ENCODE measurements around the gene TRIM41. TPM values are rescaled to one million over a fixed set of nuclear protein-coding genes. Genes with fewer than 3 reads are reported as not detected.
A peak's percentile ranks its signal among the peaks of the same experiment; 100 is the strongest.

Gene TRIM41
- polyA plus RNA-seq, 1 donor (not counting 4 experiments of a cell fraction or from before 2014, with no cell fraction given), result 13.4 TPM

- peak overlapping the region; percentile 71 to 87 (median 85) for H3K4me3 ChIP-seq (ENCODE audit: control insufficient read depth in 2 of 3, extremely low read depth in 1 of 3, insufficient read depth in 2 of 3, low read depth in 1 of 3, low read length in 3 of 3)
- TF ChIP-seq CTCF (optimal IDR thresholded peaks at IDR 0.05 in 1 of 3, IDR thresholded peaks at IDR 0.05 in 1 of 3, conservative IDR thresholded peaks at IDR 0.05 in 1 of 3; ENCODE audit: extremely low read depth in 1 of 3, insufficient read depth in 2 of 3, low read length in 3 of 3) (no peak), EZH2 (IDR thresholded peaks at IDR 0.05; ENCODE audit: low read length) (no peak)
- H4K20me1 ChIP-seq (ENCODE audit: control insufficient read depth, extremely low read depth, insufficient read depth, low read length), result no peaks in the 10 kb centered on the region
- no peaks in the 10 kb centered on the region for H3K27me3 ChIP-seq (ENCODE audit: control insufficient read depth, extremely low read depth, insufficient read depth, low read length)
- peaks cover 19% of the 10 kb centered on the region for H3K4me1 ChIP-seq (ENCODE audit: control insufficient read depth, extremely low read depth, insufficient read depth, low read length)
- H3K79me2 ChIP-seq (ENCODE audit: control insufficient read depth, insufficient read depth, low read length), result peaks cover 4% of the 10 kb centered on the region
- no peak for DNase-seq (ENCODE audit: low read depth, low spot score)
- FAIRE-seq, result no peak
- H3K27ac ChIP-seq (ENCODE audit: control insufficient read depth, insufficient read depth, low read length), result peak overlapping the region; percentile 31
- H3K9me3 ChIP-seq (ENCODE audit: control insufficient read depth, low read depth, low read length), result no peaks in the 10 kb centered on the region
- dilution Hi-C loops (cut with MboI; ENCODE audit: extremely low pct_ligation_motif_present, low sequenced_read_pairs), result no loop called here
- H2AFZ ChIP-seq (ENCODE audit: control insufficient read depth, low read length), result peak overlapping the region; percentile 70
- H3K4me2 ChIP-seq (ENCODE audit: control insufficient read depth, extremely low read depth, insufficient read depth, low read depth, low read length), result peak overlapping the region; percentile 83
- peaks cover 3 to 13% of the 10 kb centered on the region in 2 experiments for H3K36me3 ChIP-seq (ENCODE audit: control insufficient read depth in 2 of 2, extremely low read depth in 1 of 2, insufficient read depth in 2 of 2, low read length in 2 of 2)
- H3K9ac ChIP-seq (ENCODE audit: control insufficient read depth, extremely low read depth, insufficient read depth, low read length), result peak overlapping the region; percentile 63
- no peaks in the 10 kb centered on the region for H3K9me1 ChIP-seq (ENCODE audit: control insufficient read depth, extremely low read depth, insufficient read depth, low read length)
Observed at GRCh38 chr5:181204113-181204825, 18.8 kb upstream of the TRIM41 start.

- peak within 1 kb of the TSS; percentile 63 for H3K9ac ChIP-seq (ENCODE audit: control insufficient read depth, extremely low read depth, insufficient read depth, low read length)
- dilution Hi-C loops (cut with MboI; ENCODE audit: extremely low pct_ligation_motif_present, low sequenced_read_pairs), result no loop called here
Observed at GRCh38 chr5:181204826-181205760, 18.0 kb upstream of the TRIM41 start, which contains the start of gene TRIM7. TRIM7 (minus strand) TSS chr5:181205196; CDS start chr5:181205110, 86 bp downstream.

More at GRCh38 chr5:181204826-181205760, 18.0 kb upstream of the TRIM41 start, which contains the start of gene TRIM7:
- Histone ChIP-seq H3K27me3 (ENCODE audit: control insufficient read depth, extremely low read depth, insufficient read depth, low read length) (no peaks in the 10 kb centered on the region), H4K20me1 (ENCODE audit: control insufficient read depth, extremely low read depth, insufficient read depth, low read length) (no peaks in the 10 kb centered on the region), H3K4me1 (ENCODE audit: control insufficient read depth, extremely low read depth, insufficient read depth, low read length) (peaks cover 19% of the 10 kb centered on the region), H3K9me3 (ENCODE audit: control insufficient read depth, low read depth, low read length) (no peaks in the 10 kb centered on the region), H3K4me3 (ENCODE audit: control insufficient read depth in 2 of 3, extremely low read depth in 1 of 3, insufficient read depth in 2 of 3, low read depth in 1 of 3, low read length in 3 of 3) (peak within 1 kb of the TSS; percentile 71 to 87 (median 85)), H3K9me1 (ENCODE audit: control insufficient read depth, extremely low read depth, insufficient read depth, low read length) (no peaks in the 10 kb centered on the region), H2AFZ (ENCODE audit: control insufficient read depth, low read length) (peak within 1 kb of the TSS; percentile 70), H3K27ac (ENCODE audit: control insufficient read depth, insufficient read depth, low read length) (peak within 1 kb of the TSS; percentile 31), H3K36me3 (ENCODE audit: control insufficient read depth in 2 of 2, extremely low read depth in 1 of 2, insufficient read depth in 2 of 2, low read length in 2 of 2) (peaks cover 2 to 8% of the 10 kb centered on the region in 2 experiments), H3K79me2 (ENCODE audit: control insufficient read depth, insufficient read depth, low read length) (peaks cover 4% of the 10 kb centered on the region), H3K4me2 (ENCODE audit: control insufficient read depth, extremely low read depth, insufficient read depth, low read depth, low read length) (peak within 1 kb of the TSS; percentile 83)
- TF ChIP-seq EZH2 (IDR thresholded peaks at IDR 0.05; ENCODE audit: low read length) (no peak), CTCF (optimal IDR thresholded peaks at IDR 0.05 in 1 of 3, IDR thresholded peaks at IDR 0.05 in 1 of 3, conservative IDR thresholded peaks at IDR 0.05 in 1 of 3; ENCODE audit: extremely low read depth in 1 of 3, insufficient read depth in 2 of 3, low read length in 3 of 3) (no peak)
- DNase-seq (ENCODE audit: low read depth, low spot score) (no peak), FAIRE-seq (no peak)

Measured in keratinocyte (primary cell).